ENCODE data around the gene FSIP1. TPM values are rescaled to one million over a fixed set of nuclear protein-coding genes. Genes with fewer than 3 reads are reported as not detected.

Gene FSIP1
- total RNA-seq, 2 donors from 2014 or later: 0.33 TPM; not detected in 1

DNA sequence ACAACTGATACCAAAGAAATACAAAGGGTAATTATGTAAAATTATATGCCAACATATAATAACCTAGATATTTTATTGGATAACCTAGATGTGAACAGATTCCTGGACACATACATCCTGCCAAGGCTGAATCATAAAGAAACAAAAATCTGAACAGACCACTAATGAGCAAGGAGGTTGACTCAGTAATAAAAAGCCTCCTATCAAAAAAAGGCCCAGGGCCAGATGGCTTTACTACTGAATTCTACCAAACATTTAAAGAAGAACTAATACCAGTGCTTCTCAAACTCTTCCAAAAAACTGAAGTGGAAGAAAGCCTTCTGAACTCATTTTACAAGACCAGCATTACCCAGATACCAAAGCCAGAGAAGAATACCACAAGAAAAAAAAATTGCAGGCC is 169.4 kb downstream of the FSIP1 start:
- intact Hi-C loops (cut with DNase I): no loop called here
- H3K27me3 ChIP-seq: no peaks in the 10 kb centered on the region

DNA sequence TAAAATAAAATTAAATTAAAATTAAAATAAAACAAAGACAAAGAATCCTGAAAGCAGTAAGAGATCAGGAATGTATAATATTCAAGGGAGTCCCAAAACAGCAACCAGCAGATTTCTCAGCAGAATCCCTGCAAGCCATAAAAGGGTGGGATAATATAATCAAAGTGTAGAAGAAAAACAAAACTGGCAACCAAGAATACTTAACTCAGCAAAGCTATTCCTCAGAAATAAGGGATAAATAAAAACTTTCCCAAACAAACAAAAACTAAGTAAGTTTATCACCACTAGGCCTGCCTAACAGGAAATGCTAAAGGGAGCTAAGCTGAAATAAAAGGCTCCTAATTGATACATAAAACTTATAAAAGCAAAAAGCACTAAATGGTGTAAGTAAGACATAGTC is 172.0 kb downstream of the FSIP1 start:
- H3K4me3 ChIP-seq: no peak overlapping the region
- DNase-seq: no peak
- H3K36me3 ChIP-seq (replicated peaks in 1 of 2; ENCODE audit: insufficient read depth in 1 of 2, low read depth in 2 of 2): no peaks in the 10 kb centered on the region
- TF ChIP-seq, protein P1, sequence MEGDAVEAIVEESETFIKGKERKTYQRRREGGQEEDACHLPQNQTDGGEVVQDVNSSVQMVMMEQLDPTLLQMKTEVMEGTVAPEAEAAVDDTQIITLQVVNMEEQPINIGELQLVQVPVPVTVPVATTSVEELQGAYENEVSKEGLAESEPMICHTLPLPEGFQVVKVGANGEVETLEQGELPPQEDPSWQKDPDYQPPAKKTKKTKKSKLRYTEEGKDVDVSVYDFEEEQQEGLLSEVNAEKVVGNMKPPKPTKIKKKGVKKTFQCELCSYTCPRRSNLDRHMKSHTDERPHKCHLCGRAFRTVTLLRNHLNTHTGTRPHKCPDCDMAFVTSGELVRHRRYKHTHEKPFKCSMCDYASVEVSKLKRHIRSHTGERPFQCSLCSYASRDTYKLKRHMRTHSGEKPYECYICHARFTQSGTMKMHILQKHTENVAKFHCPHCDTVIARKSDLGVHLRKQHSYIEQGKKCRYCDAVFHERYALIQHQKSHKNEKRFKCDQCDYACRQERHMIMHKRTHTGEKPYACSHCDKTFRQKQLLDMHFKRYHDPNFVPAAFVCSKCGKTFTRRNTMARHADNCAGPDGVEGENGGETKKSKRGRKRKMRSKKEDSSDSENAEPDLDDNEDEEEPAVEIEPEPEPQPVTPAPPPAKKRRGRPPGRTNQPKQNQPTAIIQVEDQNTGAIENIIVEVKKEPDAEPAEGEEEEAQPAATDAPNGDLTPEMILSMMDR (IDR thresholded peaks at IDR 0.05): no peak
- no peak for TF ChIP-seq POLR2A (IDR thresholded peaks at IDR 0.05)
- no peak overlapping the region for H3K27ac ChIP-seq
- H3K27me3 ChIP-seq: no peaks in the 10 kb centered on the region
- intact Hi-C loops (cut with DNase I): no loop called here
- H3K4me1 ChIP-seq: no peaks in the 10 kb centered on the region
- no peak for ATAC-seq
- H3K9me3 ChIP-seq: peaks cover 0 to 7% (median 0%) of the 10 kb centered on the region in 3 donors

More for the DNA sequence above, 169.4 kb downstream of the FSIP1 start:
- ATAC-seq: no peak
- peaks cover 0 to 7% (median 0%) of the 10 kb centered on the region in 3 donors for H3K9me3 ChIP-seq
- H3K4me1 ChIP-seq: no peaks in the 10 kb centered on the region
- no peak for TF ChIP-seq POLR2A (IDR thresholded peaks at IDR 0.05)
- TF ChIP-seq, protein P1 (IDR thresholded peaks at IDR 0.05): no peak
- no peak for DNase-seq
- no peaks in the 10 kb centered on the region for H3K36me3 ChIP-seq (replicated peaks in 1 of 2; ENCODE audit: insufficient read depth in 1 of 2, low read depth in 2 of 2)
- H3K27ac ChIP-seq: no peak overlapping the region
- H3K4me3 ChIP-seq: no peak overlapping the region

DNA sequence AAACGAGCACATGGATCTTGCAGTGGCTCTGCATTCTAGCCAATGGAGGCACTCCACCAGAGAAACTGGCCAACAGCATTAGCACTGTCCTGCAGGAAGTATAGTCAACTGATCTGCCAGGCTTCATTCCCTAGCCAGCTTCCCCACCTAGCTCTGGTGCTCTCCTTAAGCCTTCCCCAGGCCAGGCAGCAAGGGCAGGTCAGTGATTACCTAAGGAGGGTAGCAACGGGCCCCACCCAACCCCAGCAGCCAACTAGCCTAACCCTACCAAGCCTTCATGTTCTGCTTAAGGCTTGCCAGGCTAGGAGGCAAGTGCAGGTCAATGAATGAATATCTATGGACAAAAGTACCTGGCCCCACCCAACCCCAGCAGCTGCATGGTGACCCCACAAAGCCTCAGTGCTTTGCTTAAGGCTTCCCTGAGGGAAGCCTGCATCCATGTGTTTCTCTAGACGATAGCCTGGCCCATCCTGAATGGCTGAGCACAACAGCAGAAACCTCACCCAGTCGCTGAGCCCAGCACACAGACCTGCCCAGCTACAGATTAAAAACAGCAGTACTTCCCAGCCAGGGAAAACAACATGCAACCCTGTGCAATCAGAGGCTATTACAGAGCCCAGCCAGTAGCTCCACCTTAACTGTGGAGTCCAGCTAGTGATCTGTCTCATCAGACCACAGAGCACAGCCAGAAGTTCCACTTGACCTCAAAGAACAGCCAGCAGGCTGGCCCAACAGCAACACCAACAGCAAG is 173.3 kb downstream of the FSIP1 start:
- no peaks in the 10 kb centered on the region for H3K27me3 ChIP-seq
- no peaks in the 10 kb centered on the region for H3K4me1 ChIP-seq
- no peaks in the 10 kb centered on the region for H3K36me3 ChIP-seq (replicated peaks in 1 of 2; ENCODE audit: insufficient read depth in 1 of 2, low read depth in 2 of 2)
- TF ChIP-seq POLR2A (IDR thresholded peaks at IDR 0.05): no peak
- TF ChIP-seq, protein P1 (IDR thresholded peaks at IDR 0.05): no peak
- WGBS, 2 donors: 61 to 80% methylated on average over 3 to 4 of the region's 4 CpGs
- no peak for ATAC-seq
- no peak for DNase-seq
- H3K27ac ChIP-seq: no peak overlapping the region
- intact Hi-C loops (cut with DNase I): no loop called here
- no peak overlapping the region for H3K4me3 ChIP-seq
- peaks cover 0 to 7% (median 0%) of the 10 kb centered on the region in 3 donors for H3K9me3 ChIP-seq

DNA sequence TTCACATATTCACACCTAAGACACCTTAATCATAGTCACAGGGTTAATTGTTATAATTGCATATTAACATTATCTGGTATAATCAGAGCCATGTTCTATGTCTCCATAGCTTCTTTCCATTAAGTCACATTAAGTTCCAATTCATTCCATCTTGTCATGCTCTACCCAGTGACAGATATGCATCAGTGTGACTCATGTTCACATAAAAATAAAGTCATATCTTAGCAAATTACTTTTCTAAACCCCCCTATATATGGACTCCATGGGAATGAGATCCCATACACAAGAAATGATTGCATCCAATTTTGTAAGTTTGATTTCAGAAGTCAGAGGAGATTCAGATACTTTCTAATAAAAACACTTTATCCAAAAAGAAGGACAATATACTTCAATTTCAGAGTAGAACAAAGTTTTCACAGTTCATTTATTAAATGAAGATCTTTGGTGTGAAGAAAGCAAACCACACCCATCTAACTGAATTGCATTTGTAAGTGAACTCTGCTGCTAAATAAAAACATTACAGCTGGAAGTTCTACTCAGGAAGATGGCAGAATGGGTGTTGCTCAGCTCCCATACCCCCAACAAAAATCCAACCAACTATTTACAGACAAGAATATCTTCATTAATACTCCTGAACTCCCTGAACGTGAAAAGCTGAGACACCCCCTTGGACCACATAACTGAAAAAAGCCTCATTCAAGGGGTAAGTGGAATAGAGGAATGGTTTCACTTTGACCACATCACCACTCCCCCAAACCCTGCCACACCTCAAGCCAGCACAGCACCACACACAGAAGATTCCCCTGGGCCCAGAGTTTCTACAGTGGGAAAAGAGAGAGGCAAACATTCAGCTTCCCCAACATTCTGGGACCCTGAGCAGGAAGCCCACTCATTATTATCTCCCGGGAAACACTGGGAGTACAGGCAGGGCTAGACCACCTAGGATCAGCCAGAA is 174.2 kb downstream of the FSIP1 start:
- Histone ChIP-seq H3K27ac (no peak overlapping the region), H3K36me3 (replicated peaks in 1 of 2; ENCODE audit: insufficient read depth in 1 of 2, low read depth in 2 of 2) (no peaks in the 10 kb centered on the region), H3K9me3 (peaks cover 0 to 7% (median 0%) of the 10 kb centered on the region in 3 donors), H3K27me3 (no peaks in the 10 kb centered on the region), H3K4me1 (no peaks in the 10 kb centered on the region), H3K4me3 (no peak overlapping the region)
- no peak for DNase-seq
- ATAC-seq: no peak
- TF ChIP-seq POLR2A (IDR thresholded peaks at IDR 0.05): no peak
- TF ChIP-seq, protein P1 (IDR thresholded peaks at IDR 0.05): no peak
- intact Hi-C loops (cut with DNase I): no loop called here
- 86 to 87% methylated on average over 2 of the region's 2 CpGs for WGBS, 2 donors

All from body of pancreas (tissue), 4 donors.